T1000 (cell line): ENCODE data around the gene TPRN.

Experiments
- DNase-seq: peaks from one replicate; lab custom pipeline; 2025; ENCODE audit warnings: mixed read lengths; lab: John Stamatoyannopoulos, UW

The TPRN gene

DNA sequence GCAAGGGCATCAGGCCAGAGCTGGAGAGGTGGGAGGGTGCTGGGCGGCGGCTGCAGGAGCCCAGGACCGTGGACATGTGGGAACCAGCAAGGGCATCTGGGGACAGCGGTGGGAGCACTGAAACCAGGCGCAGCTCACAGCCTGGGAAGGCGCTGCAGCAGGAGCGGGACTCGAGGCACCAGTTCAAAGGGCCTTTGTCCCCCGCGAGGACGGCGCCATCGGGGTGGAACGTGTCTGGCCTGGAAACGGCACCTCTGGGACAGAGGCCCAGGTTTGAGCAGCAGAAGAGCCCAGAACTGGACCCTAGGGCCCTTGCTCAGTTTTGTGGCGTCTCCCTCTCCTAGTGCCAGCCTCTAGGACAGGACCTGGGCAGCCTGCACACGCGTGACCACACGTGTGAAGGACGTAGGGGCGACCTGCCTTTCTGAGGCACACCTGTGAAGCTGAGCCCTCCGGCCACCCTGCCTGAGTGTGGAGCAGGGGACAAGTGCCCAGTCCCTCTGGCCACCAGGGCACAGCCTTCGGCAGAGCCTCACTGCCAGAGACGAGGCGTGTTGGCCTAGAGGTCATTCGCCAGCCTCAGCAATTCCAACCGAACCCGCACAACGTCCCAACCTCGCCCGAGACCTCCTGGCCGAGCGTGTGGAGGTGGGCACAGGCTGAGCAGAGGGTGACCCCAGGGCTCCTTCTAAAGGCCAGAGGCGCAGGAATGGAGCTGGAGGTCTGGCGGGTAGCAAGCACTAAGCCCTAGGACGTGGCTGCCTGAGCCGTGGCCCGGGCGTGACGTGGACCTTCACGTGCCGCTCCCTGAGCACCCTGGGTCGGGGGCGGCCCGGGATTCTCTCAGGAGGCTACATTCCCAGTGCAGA is 26.5 kb downstream of the TPRN start:
- DNase-seq: no peak

DNA sequence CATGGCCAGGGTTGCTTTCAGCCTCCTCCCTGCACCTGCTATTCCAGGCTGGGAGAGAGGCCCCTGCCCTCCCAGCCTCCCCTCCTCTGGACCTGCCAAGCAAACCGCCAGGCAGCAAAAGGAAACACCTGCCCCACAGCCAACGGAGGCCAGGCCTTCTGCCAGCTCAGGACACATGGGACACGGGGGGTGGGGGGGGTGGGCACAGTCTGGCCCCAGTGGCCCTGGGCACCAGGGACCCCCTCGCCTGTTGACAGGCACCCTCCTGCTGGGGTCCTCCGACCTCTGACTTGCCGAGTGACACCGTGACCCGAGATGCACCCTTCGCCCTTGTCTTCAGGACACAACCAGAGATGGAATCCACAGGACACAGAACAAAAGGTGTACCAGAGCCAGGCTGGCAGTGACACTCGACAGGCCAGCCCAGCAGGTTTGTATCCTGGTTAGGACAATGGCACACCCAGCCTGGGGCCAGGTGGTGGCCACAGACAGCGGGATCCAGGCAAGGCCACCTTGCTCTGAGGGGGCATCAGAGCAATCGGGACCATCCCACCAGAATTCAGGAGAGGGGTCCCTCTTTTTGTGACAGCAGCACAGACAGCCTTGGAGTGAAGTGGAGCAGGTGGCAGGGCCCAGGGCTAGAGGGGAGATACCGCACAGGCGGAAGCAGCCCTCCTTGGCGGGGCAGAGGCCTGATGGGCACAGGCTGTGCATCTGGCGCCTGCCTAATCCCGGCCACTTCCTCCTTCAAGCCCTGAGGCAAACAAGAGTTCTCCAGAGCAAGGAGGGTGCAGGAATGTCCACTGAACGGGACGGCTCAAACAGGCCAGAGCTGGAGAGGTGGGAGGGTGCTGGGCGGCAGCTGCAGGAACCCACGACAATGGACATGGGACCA is 27.4 kb downstream of the TPRN start:
- DNase-seq: no peak

DNA sequence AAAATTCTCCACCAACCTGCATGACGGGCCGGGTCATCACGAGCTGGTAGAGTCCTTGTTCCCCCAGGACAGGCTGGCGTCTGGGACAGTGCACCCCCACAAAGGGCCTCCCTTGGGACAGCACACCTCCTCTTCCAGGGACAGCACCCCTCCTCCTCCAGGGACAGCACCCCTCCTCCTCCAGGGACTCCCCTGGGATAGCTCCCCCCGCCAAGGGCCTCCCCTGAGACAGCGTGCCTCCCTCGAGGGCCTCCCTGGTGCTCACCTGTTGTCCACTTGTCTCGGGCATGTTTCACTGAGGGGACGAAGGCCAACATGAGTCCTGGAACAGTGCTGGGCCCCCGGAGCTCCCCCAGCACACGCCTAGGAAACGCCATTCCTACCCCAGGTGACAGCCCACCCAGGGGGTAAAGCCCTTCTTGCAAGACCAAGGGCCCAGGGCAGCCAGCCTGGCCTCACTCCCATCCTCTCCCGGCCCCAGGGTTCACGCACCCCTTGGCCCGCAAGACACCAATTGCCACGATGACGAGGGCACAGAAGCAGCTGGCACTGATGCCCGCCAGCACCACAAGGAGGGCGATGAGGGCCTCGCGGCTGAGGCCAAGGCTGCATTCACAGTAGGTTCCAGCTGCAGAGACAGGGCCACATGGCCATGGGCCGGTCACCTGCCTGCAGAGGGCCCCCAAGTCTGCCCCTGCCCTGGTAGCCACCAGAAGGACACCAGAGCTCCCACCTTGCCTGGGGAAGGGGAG is 29.2 kb downstream of the TPRN start:
- no peak for DNase-seq

DNA sequence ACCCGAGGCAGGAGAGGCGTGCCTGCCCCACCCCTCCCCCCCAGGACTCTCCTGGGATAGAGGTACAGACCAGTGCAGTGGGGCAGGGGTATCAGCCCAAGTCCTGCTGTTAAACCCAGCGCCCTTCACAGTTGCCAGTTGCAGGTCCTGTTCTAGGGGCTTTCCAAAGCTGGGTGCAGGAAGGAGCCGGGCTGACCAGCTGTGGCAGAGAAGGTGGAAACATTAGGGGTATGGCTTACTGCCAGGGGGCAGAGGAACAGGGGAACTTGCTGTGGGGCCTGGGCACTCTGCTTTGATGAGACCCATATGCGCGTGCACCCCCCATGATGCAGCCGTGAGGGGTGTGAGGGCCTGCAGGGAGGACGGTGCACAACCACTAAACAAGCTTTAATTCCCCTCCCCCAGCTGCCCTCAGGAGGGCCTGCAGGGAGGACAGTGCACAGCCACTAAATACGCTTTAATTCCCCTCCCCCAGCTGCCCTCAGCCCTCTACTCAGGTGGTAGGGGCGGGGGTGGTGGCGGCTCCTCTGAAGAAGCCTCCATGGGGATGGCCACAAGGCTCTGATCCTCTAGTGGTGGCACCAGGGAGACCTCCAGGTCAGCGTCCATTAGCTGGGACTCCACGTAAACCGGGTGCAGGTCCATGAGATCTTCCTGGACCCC is 29.9 kb downstream of the TPRN start:
- DNase-seq: no peak

DNA sequence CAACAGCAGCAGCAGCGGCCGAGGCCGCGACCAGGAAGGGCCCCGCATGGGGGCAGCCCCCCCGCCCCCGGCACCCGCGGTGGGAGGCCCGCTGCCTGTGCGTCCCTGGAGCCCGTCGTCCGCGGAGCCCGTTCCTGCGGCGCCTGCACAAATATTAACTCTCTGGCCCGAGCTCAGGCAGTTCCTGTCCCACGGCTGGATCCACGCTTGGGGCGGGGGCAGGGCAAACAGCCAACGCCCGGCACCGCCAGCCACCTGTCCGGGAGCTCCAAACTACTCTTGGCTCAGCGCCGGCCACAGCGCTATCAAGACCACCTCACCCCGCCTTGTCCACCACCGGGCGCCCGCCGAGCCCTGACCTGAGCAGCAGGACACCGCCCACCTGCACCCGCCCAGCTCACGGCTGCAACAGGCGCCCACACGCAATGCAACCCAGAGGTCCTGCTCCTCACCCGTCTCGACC is 30.6 kb downstream of the TPRN start, which contains the start of gene LRRC26:
LRRC26 (minus strand) TSS at position 156 of the 463 bp plus-strand sequence; CDS start at position 48, 108 bp downstream.
- DNase-seq: no peak

DNA sequence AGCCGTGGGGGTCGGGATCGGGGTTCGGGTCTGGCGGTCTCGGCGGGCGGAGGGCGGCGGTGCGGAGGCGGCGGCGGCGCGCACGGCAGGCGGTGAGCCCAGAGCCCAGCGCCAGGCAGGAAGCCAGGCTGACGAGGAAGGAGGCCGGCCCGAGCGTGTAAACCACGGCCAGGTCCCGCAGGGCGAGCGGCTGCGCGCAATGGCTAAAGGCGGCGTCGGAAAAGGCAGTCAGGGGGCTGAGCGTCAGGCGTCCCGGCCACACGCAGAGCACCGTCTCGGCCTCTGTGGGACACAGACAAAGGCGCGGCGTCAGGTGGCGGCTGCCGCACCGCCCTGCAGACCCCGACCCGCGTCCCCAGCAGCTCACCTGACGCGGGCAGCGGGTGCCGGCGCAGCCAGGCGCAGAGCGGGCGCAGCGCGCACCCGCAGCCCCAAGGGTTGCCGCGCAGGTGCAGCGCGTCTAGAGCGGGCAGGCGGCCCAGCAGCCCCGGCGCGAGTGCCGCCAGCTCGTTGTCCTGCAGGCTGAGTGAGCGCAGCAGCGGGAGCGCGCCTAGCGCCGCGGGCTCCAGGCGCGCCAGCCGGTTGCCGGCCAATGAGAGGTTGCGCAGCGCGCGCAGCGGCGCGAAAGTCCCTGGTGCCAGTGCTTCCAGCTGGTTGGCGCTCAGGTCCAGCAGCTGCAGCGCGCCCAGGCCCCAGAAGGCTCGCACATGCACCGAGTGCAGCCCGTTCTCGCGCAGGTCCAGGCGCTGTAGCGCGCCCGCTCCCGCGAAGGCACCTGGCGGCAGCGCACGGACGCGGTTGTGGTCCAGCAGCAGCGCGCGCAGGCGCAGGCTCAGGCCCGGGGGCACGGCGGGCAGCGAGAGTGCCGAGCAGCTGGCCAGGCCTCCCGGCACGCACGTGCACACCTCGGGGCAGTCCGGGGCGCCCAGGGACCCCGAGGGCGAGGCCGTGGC is 31.4 kb downstream of the TPRN start:
- DNase-seq: no peak

DNA sequence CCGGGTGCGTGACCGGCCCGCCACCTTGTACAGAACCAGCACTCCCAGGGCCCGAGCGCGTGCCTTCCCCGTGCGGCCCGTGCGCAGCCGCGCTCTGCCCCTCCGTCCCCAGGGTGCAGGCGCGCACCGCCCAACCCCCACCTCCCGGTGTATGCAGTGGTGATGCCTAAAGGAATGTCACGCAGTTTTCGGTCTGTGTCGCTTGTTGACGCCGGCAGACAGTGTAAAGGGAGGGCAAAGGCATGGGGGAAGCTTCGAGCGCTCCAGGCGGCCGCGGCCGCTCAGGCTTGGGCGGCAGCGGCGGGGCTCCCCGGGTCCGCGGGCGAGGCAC is 32.0 kb downstream of the TPRN start:
- no peak for DNase-seq

DNA sequence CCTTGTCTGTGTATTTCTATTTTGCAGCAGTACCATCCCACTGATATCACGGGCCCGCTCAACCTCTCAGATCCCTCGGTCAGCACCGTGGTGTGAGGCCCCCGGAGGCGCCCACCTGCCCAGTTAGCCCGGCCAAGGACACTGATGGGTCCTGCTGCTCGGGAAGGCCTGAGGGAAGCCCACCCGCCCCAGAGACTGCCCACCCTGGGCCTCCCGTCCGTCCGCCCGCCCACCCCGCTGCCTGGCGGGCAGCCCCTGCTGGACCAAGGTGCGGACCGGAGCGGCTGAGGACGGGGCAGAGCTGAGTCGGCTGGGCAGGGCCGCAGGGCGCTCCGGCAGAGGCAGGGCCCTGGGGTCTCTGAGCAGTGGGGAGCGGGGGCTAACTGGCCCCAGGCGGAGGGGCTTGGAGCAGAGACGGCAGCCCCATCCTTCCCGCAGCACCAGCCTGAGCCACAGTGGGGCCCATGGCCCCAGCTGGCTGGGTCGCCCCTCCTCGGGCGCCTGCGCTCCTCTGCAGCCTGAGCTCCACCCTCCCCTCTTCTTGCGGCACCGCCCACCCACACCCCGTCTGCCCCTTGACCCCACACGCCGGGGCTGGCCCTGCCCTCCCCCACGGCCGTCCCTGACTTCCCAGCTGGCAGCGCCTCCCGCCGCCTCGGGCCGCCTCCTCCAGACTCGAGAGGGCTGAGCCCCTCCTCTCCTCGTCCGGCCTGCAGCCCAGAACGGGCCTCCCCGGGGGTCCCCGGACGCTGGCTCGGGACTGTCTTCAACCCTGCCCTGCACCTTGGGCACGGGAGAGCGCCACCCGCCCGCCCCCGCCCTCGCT is 32.6 kb downstream of the TPRN start:
- no peak for DNase-seq

DNA sequence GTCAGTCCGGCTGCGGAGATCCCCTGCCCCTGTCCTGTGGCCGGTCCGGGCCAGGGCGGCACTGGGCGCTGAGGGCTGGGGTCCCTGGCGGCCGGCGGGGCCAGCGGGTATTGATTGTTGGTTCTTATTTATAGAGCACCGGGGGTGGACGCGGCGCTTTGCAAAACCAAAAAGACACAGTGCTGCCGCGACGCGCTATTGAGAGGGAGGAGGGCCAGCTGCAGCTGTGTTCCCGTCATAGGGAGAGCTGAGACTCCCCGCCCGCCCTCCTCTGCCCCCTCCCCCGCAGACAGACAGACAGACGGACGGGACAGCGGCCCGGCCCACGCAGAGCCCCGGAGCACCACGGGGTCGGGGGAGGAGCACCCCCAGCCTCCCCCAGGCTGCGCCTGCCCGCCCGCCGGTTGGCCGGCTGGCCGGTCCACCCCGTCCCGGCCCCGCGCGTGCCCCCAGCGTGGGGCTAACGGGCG is 33.2 kb downstream of the TPRN start:
- no peak for DNase-seq

DNA sequence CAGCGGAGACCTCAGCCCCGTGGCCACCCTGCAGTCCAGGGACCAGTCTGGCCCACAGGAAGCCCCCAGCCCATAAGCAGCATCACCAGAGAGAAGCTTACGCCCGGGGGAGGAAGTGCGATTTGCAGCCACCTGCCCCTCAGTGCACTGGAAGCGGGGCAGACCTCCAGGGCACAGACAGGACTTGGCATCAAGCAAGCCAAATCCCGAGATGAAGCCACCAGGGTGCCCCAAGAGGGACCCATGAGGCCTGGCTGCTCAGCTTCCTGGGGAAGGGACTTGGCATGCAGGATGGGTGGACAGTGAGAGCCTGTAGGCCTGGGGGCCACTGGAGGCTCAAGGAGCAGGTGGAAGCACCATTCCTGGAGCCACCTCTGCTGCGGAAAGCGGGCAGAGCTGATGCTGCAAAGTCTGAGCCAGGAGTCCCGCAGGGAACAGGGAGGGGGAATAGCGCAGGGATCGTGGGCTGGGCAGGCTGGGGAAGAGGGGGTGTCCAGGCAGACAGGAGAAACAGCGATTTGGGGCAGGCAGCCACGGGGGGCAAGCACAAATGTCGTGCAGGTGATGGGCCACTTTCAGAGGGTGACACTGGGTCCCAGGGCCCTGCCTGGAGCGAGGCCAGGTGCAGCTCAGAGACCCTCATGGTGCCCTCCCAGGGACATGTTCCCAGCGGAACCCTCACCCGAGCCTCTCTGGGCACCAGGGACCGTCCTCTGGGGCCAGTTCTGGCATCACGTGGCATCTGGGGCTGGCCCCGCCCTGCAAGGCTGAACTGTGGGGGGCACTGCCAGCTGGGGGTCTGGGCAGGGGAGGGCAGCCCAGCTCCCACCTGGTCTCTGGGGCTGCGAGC is 33.9 kb downstream of the TPRN start:
- DNase-seq: no peak

DNA sequence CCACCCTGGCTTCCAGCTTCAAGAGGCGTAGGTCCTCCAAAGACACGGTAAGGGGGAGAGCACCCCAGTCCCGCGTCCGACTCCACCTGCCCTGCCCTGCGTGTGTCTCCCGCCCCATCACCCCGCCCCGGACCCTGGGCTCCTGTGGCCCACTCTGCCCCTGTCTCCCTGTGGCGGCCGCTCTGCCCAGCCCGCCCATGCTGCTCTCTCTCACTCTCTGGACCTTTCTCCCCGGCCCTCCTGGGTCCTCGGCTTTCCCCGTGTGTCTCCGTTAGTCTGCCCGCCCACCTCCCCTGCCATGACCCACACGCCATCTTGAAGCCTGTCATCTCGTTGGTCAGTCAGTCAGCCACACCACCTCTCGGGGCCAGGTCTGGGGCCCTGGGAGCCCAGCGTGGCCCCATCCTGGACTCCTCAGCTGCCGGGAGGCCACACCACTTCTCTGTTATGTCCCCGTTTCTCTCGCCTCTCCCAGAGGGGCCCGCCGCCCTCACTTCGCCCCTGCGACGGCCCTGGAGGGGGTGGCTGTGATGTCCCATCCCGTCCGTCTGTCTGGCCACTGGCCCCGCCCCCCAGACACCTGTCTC is 35.2 kb downstream of the TPRN start:
- DNase-seq: no peak

DNA sequence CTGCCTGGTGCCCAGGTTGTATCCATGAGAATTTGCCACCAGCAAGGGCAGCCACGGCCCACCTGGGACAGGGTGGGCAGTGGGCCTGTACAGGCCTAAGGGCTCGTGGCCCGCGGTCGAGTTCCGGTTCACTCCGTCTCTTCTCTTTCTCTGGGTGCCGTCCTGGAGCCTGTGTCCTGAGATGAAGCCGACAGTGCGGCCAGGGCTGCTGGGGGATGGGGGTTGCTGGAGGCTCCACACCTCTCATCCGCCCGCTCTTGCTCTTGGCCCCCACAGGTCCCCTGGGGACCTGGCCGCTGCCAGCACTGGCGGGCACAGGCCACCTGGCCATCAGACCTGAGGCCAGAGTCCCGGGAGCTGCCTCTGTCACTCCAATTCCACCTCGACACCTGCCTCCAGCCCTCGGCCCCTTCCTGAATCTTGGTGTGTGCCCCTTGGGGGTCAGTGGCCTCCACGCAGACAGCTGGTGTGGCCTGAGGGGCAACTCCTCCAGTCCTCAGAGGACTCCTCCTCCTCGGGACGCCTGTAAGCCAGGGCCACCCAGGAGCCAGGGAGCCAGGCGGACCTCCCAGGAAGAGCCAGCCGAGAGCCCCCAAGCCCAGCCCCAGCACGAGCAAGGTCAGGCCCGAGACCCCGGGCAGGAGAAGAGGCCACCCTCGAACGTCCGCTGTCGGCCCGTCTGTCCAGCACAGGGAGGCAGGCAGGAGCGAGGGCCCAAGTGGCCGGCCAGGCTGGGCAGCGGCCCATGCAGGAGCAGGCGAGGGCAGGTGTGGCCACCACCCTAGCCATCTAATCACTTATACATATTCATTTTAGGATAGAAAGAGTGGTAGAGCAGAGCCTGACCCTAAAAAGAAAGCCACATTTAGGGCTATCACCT is 35.9 kb downstream of the TPRN start:
- DNase-seq: no peak

DNA sequence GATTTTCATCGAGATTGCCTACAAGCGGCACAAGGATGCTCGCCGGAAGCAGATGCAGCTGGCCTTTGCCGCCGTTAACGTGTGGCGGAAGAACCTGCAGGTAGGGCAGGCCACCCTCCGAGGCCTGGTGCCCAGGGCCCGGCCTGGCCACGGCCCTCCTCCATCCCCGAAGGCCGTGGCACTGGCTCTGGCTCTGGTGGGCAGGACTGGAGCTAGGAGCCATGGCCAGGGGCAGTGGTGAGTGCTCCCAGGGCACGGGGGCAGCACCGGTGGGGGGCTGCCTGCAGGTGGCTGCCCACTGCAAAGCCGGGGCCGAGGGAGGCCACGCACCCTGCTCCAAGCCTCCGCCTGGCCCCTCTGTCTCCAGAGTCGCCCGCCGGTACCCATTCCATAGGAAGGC is 36.7 kb downstream of the TPRN start:
- DNase-seq: no peak

DNA sequence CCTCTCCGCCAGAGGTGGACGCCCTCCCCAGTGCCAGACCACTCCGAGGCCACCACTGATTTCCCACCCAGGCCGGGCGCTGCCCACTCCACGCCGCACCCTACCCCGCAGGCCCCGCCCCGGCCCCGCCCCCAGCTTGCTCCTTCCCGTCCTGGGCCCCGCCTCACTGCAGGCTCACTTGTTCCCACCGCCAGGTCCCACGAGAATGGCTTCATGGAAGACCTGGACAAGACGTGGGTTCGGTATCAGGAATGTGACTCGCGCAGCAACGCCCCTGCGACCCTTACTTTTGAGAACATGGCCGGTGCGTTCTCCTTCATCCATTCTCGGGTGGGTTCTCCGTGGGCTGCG is 37.2 kb downstream of the TPRN start:
- DNase-seq: no peak

DNA sequence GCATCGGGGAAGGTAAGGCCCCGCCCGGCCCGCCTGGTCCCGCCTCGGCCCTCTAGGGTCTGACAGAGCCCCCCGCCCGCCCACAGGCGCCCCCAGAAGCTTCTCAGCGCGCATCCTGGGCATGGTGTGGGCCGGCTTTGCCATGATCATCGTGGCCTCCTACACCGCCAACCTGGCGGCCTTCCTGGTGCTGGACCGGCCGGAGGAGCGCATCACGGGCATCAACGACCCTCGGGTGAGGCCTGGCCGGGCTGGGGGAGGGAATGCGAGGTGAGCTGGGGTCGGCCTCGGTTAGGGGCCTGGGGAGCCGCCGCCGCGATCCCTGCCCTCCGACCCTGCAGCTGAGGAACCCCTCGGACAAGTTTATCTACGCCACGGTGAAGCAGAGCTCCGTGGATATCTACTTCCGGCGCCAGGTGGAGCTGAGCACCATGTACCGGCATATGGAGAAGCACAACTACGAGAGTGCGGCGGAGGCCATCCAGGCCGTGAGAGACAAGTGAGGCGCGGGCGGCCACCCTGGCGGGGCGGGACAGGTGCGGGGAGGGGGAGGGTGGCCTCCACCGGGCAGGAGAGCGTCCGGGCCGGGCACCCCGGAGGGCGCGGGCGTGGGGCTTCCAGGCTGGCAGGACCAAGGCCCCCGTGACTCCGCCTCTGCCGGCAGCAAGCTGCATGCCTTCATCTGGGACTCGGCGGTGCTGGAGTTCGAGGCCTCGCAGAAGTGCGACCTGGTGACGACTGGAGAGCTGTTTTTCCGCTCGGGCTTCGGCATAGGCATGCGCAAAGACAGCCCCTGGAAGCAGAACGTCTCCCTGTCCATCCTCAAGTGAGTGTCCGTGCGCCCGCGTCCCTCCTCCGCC is 37.8 kb downstream of the TPRN start:
- no peak for DNase-seq
